Measurements from ENCODE around the gene ALS2.

Gene ALS2

DNA sequence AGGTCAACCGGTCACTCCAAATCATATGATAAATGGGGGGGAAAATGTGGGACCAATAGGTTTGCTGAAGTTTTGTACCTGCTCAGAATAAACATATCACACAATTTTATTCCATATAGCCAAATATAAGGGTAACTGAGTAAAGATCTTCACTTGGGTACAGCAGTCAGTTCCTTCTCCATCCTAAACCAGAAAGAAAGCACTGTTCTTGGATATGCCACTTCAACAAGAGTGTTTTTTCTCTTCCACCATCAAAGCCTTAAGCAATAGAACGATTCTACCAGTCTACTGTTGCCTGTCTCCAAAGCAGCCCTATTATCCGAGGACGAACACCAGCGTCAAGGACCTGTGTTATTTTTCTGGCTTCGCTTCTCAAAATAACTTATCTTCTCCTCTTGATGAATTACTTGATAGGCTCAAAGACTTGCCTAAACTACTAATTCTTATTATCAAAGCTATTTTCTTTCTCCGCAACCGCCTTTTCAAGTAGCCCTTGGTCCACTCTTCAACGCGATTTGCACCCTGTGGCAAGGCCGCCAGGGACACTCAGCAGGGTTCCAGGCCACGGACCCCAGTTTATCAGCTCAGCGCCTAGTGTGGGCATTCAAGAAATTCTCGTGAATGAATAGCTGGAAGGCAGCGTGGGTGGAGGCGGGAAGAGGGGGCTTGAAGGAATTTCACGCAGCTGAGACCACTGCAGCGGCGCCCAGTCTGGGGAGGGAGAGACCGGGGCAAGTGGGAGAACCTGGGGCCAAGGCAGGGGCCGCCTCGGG, 646 bp downstream of the ALS2 start:
- H3K27ac ChIP-seq: peak overlapping the region; percentile 84
- TF ChIP-seq, protein P1, sequence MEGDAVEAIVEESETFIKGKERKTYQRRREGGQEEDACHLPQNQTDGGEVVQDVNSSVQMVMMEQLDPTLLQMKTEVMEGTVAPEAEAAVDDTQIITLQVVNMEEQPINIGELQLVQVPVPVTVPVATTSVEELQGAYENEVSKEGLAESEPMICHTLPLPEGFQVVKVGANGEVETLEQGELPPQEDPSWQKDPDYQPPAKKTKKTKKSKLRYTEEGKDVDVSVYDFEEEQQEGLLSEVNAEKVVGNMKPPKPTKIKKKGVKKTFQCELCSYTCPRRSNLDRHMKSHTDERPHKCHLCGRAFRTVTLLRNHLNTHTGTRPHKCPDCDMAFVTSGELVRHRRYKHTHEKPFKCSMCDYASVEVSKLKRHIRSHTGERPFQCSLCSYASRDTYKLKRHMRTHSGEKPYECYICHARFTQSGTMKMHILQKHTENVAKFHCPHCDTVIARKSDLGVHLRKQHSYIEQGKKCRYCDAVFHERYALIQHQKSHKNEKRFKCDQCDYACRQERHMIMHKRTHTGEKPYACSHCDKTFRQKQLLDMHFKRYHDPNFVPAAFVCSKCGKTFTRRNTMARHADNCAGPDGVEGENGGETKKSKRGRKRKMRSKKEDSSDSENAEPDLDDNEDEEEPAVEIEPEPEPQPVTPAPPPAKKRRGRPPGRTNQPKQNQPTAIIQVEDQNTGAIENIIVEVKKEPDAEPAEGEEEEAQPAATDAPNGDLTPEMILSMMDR (conservative IDR thresholded peaks at IDR 0.05): no peak

DNA sequence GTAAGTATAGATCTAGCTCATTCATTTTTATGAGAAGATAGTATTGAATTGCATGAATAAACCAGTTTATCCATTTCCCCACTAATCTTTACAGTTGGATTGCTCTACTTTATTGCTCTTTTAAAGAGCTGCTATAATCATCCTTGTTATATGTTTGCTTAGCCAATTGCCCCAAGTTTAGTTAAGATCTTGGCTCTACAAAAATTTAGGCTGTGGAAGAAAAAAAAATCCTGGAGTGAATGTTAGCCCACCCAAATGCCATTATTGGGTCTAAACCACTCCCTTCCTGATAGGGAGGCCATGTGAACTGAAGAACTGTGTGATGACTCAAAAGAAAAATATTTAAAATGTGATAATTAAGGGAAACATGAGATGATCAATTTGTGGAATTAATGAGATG, 2.9 kb downstream of the ALS2 start:
- no peak overlapping the region for H3K27ac ChIP-seq
- TF ChIP-seq, protein P1 (conservative IDR thresholded peaks at IDR 0.05): no peak

DNA sequence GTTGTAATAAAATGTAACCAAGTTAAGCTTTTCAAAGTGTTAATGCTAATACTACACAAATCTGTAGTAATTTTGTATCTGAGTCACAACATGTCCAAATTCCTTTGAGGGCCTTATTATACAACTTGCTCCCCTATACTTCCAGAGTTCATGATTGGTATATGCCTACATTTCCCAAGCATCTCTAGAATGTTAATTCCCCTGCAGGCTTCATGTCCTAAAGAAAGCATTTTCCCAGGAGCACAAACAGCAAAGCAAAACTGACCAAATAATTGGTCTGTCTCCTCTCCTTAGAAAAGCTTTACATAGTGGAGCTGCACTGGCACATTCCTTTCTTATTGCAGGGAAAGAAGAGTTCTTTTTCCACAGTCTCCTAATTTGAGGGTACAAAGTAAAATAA, 3.7 kb downstream of the ALS2 start:
- H3K27ac ChIP-seq: no peak overlapping the region
- TF ChIP-seq, protein P1 (conservative IDR thresholded peaks at IDR 0.05): no peak

DNA sequence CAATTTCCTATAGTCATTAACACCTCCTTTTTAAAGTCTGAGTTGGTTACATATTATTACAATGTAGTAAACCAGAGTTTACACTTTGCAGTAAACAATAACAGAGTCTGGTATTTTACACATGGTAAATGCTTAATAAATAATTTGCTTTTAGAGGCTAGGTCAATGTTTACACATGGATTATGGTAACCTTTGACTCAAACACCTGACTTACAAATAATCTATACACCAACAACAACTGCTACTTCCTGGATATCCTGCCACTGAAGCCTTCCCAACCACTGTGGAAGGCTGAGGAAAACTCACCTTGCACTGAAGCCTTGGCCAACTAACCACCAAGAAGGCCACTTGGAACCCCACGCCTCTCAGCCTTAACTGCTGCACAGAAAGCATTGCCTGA, 5.4 kb downstream of the ALS2 start:
- H3K27ac ChIP-seq: no peak overlapping the region
- TF ChIP-seq, protein P1 (conservative IDR thresholded peaks at IDR 0.05): no peak

DNA sequence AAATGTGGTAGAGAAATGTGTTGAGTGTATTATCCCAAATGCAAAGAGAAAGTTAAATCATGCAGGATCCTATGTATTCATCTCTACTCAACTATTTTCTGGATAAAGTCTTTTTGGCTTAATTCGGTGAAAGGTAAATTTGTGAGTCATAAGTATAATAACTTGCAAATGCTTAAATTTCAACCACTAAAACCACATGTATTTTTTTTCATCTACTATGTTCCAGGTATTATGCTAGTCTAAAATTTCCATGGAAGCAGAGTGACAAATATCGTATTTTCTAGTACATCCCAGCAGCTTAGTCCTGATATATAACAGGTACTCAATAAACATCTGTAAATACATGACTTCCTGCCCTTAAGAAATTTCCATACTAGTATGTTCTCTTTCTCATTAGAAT, 6.2 kb downstream of the ALS2 start:
- TF ChIP-seq, protein P1 (conservative IDR thresholded peaks at IDR 0.05): no peak
- H3K27ac ChIP-seq: no peak overlapping the region

DNA sequence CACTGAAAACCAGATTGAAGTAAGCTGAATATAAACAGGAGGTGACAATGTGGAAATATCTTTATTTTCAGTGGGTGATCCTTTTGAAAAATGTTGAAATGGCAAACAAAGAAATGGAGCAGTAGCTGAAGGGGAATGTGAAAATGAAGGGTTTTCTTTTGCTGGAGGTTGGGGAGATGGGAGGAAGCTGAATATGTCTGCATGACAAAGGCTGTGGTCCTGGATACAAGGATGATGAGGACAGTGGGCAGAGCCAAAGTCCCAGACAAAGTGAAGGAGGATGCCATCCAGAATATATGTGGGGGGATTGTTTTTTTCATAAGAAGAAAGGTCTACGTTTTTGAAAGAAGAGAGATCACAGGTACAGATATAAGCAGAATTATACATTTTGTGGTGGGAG, 6.7 kb downstream of the ALS2 start:
- no peak overlapping the region for H3K27ac ChIP-seq
- TF ChIP-seq, protein P1 (conservative IDR thresholded peaks at IDR 0.05): no peak

GRCh38 chr2:201769666-201770373, 10.9 kb downstream of the ALS2 start:
- TF ChIP-seq, protein P1 (conservative IDR thresholded peaks at IDR 0.05): no peak

More at GRCh38 chr2:201769666-201770373, 10.9 kb downstream of the ALS2 start:
- H3K27ac ChIP-seq: no peak overlapping the region

Measured in VCaP (cell line).